ENCODE data around the gene LIME1.

LIME1 gene

DNA sequence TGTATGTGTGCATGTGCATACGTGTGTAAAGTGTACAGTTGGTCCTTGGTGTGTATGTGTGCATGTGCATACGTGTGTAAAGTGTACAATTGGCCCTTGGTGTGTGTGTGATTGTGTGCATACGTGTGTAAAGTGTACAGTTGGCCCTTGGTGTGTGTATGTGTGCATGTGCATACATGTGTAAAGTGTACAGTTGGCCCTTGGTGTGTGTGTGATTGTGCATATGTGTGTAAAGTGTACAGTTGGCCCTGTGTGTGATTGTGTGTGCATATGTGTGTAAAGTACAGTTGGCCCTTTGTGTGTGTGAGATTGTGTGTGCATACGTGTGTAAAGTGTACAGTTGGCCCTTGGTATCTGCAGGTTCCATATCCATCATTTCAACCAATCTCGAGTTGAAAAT is 5.1 kb upstream of the LIME1 start:
- FAIRE-seq (no peak), DNase-seq (ENCODE audit: insufficient read length, low spot score) (no peak)
- TF ChIP-seq POLR2AphosphoS5 (IDR thresholded peaks at IDR 0.05; ENCODE audit: low read depth, low read length) (0 out of 2 replicates have a peak, but pooled peaks have one; percentile 9), POU2F2 (IDR thresholded peaks at IDR 0.05; ENCODE audit: low read depth, low read length) (no peak)

GRCh38 chr20:63732118-63733095 is 4.1 kb upstream of the LIME1 start:
- FAIRE-seq (peak; percentile 85), DNase-seq (ENCODE audit: insufficient read length, low spot score) (no peak)
- 0 out of 2 replicates have a peak, but pooled peaks have one; percentile 13 for TF ChIP-seq POU2F2 (IDR thresholded peaks at IDR 0.05; ENCODE audit: low read depth, low read length)
- no peak for TF ChIP-seq POLR2A (IDR thresholded peaks at IDR 0.05; ENCODE audit: low read depth, low read length)
- peak; percentile 58 for TF ChIP-seq POLR2AphosphoS5 (IDR thresholded peaks at IDR 0.05; ENCODE audit: low read depth, low read length)

GRCh38 chr20:63733117-63733516 is 3.3 kb upstream of the LIME1 start:
- TF ChIP-seq POLR2AphosphoS5 (IDR thresholded peaks at IDR 0.05; ENCODE audit: low read depth, low read length) (no peak), SPI1 (IDR thresholded peaks at IDR 0.05; ENCODE audit: low read depth, low read length) (no peak), PAX5 (IDR thresholded peaks at IDR 0.05; ENCODE audit: insufficient read depth, low read length, severe bottlenecking) (no peak), POU2F2 (IDR thresholded peaks at IDR 0.05; ENCODE audit: low read depth, low read length) (no peak), TAF1 (IDR thresholded peaks at IDR 0.05; ENCODE audit: low read depth, low read length) (no peak), POLR2A (IDR thresholded peaks at IDR 0.05; ENCODE audit: low read depth, low read length) (no peak)
- DNase-seq (ENCODE audit: insufficient read length, low spot score) = no peak
- no peak for FAIRE-seq

DNA sequence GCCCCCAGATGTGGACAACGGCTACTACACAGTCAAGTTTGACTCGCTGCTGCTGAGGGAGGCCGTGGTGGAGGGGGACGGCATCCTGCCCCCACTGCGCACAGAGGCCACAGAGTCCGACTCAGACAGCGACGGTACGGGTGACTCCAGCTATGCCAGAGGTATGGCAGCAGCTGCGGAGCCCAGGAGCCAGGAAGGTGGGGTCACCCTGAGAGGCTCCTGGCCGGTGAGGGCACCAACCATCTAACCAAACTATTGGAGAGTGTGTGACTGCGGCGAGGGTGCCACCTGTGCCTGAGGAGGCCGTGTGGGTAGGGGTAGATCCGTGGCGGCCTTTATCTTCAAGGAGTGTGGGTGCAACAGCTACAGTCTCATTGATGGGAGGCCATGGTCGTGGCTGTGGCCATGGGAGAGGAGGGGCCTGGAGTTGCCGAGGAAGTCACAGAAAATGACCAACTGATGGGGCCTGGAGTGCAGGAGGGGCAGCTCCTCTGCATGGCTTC is 2.8 kb upstream of the LIME1 start:
- DNase-seq (ENCODE audit: insufficient read length, low spot score) = no peak
- TF ChIP-seq POLR2AphosphoS5 (IDR thresholded peaks at IDR 0.05; ENCODE audit: low read depth, low read length) = no peak
- no peak for TF ChIP-seq SPI1 (IDR thresholded peaks at IDR 0.05; ENCODE audit: low read depth, low read length)
- no peak for TF ChIP-seq TAF1 (IDR thresholded peaks at IDR 0.05; ENCODE audit: low read depth, low read length)
- no peak for TF ChIP-seq POU2F2 (IDR thresholded peaks at IDR 0.05; ENCODE audit: low read depth, low read length)
- no peak for TF ChIP-seq PAX5 (IDR thresholded peaks at IDR 0.05; ENCODE audit: insufficient read depth, low read length, severe bottlenecking)
- TF ChIP-seq POLR2A (IDR thresholded peaks at IDR 0.05; ENCODE audit: low read depth, low read length) = no peak
- FAIRE-seq = no peak

DNA sequence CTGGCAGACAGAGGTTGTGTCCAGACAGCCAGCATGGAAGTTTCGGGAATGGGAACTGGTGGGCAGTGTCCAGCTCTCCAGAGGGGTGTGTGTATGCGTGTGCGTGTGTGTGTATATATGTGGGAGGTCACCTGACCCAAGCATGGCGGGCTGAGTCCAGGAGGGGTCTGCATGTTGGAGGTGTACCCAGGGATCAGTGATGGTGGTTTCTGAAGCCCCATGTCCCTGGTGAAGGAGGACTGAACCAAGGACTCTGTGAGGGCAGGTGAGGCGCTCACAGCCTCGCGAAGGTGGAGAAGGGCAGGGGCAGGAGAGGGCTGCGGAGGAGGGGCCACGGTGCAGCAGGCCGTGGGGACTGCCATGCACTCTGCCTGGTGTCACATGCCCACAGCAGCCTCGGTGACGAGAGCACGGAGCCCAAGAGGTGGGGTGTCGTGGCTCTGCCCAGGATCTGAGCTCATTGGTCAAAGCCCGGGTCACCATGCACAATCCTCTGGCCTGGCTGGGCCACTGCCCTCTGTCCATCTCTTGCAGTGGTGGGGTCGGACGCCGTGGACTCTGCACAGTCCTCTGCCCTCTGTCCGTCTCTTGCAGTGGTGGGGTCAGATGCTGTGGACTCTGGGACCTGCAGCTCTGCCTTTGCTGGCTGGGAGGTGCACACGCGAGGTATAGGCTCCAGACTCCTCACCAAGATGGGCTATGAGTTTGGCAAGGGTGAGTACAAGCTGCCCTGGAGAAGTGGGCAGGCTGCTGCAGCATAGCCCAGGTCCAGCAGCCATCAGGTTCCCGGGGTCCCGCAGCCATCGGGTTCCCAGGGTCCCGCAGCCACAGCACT is 2.1 kb upstream of the LIME1 start:
- DNase-seq (ENCODE audit: insufficient read length, low spot score) (no peak), FAIRE-seq (no peak)
- TF ChIP-seq POLR2A (IDR thresholded peaks at IDR 0.05; ENCODE audit: low read depth, low read length) = 0 out of 2 replicates have a peak, but pooled peaks have one; percentile 25
- no peak for TF ChIP-seq SPI1 (IDR thresholded peaks at IDR 0.05; ENCODE audit: low read depth, low read length)
- TF ChIP-seq POLR2AphosphoS5 (IDR thresholded peaks at IDR 0.05; ENCODE audit: low read depth, low read length) = 0 out of 2 replicates have a peak, but pooled peaks have one; percentile 19

- DNase-seq (ENCODE audit: insufficient read length, low spot score) (no peak), FAIRE-seq (no peak)
- TF ChIP-seq POLR2A (IDR thresholded peaks at IDR 0.05; ENCODE audit: low read depth, low read length) (no peak), POU2F2 (IDR thresholded peaks at IDR 0.05; ENCODE audit: low read depth, low read length) (no peak)
These were observed 1.3 kb upstream of the LIME1 start for GRCh38 chr20:63734946-63735858.

- no peak for FAIRE-seq
- no peak for DNase-seq (ENCODE audit: insufficient read length, low spot score)
- TF ChIP-seq TAF1 (IDR thresholded peaks at IDR 0.05; ENCODE audit: low read depth, low read length) (no peak), POLR2AphosphoS5 (IDR thresholded peaks at IDR 0.05; ENCODE audit: low read depth, low read length) (peak; percentile 33; the same call in 1 of the 2 replicates)
These were observed 630 bp downstream of the LIME1 start for GRCh38 chr20:63736893-63737694.

DNA sequence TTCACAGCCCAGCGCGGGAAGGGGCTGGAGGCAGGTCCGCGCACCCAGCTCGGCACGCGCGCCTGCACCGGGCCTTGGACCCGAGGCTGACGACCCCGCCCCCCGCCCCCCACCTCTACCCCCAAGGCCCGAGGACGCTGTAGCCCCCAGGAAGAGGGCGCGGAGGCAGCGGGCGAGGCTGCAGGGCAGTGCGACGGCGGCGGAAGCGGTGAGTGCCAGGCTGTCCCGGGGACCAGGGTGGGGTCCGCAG is 1.2 kb downstream of the LIME1 start:
- FAIRE-seq (no peak), DNase-seq (ENCODE audit: insufficient read length, low spot score) (no peak)
- TF ChIP-seq POLR2A (IDR thresholded peaks at IDR 0.05; ENCODE audit: low read depth, low read length) (no peak), PAX5 (IDR thresholded peaks at IDR 0.05; ENCODE audit: insufficient read depth, low read length, severe bottlenecking) (no peak), POLR2AphosphoS5 (IDR thresholded peaks at IDR 0.05; ENCODE audit: low read depth, low read length) (no peak), POU2F2 (IDR thresholded peaks at IDR 0.05; ENCODE audit: low read depth, low read length) (no peak), TAF1 (IDR thresholded peaks at IDR 0.05; ENCODE audit: low read depth, low read length) (no peak), SPI1 (IDR thresholded peaks at IDR 0.05; ENCODE audit: low read depth, low read length) (no peak)

Measured in GM12891 (cell line).